HG02943 (cell line): ENCODE data around the gene RAVER1.

ENCODE experiments used
- ATAC-seq: cut with Tn5 transposase; IDR thresholded peaks from one replicate; pipeline ENCODE4 v1.9.1; 2021; ENCODE audit warnings: mild to moderate bottlenecking, low read depth, moderate library complexity; ENCODE audit not compliant: unreplicated experiment

Gene RAVER1

GRCh38 chr19:10318807-10319682, 14.3 kb downstream of the RAVER1 start:
- ATAC-seq = no peak

- no peak for ATAC-seq
These were observed 15.4 kb downstream of the RAVER1 start for GRCh38 chr19:10317857-10318462.

GRCh38 chr19:10317045-10317856, 16.1 kb downstream of the RAVER1 start:
- ATAC-seq = no peak

GRCh38 chr19:10316229-10317044, 16.9 kb downstream of the RAVER1 start:
- ATAC-seq = no peak

GRCh38 chr19:10315335-10316214, 17.8 kb downstream of the RAVER1 start, which contains the start of gene FDX2:
FDX2 (minus strand) TSS chr19:10316015; CDS start chr19:10315996, 19 bp downstream.
- no peak for ATAC-seq

- ATAC-seq = no peak
These were observed 23.9 kb downstream of the RAVER1 start, which contains the start of gene ZGLP1 for GRCh38 chr19:10309423-10309822. ZGLP1 (minus strand) TSS chr19:10309815.

GRCh38 chr19:10306327-10306726, 27.0 kb downstream of the RAVER1 start:
- ATAC-seq = no peak

- ATAC-seq = no peak
These were observed 28.1 kb downstream of the RAVER1 start for GRCh38 chr19:10305139-10305806.

- ATAC-seq = no peak
These were observed 33.5 kb downstream of the RAVER1 start for GRCh38 chr19:10299545-10300458.

- ATAC-seq = no peak
These were observed 37.3 kb downstream of the RAVER1 start for GRCh38 chr19:10295847-10296591.

- ATAC-seq = no peak
These were observed 38.0 kb downstream of the RAVER1 start for GRCh38 chr19:10295305-10295846.

GRCh38 chr19:10294368-10294697, 39.0 kb downstream of the RAVER1 start:
- no peak for ATAC-seq

- no peak for ATAC-seq
These were observed 39.5 kb downstream of the RAVER1 start for GRCh38 chr19:10293637-10294367.

GRCh38 chr19:10292789-10293636, 40.3 kb downstream of the RAVER1 start:
- ATAC-seq = no peak

- ATAC-seq = peak; percentile 43
These were observed 41.0 kb downstream of the RAVER1 start for GRCh38 chr19:10292206-10292788.
